SIG-M5 (cell line): ENCODE measurements around the gene C1orf216.
"Not testable (repeated sequence)": the region's sequence is repeated elsewhere in the genome, so short reads cannot be mapped to it uniquely, and the experiment has no call there.

Experiments used
- DNase-seq: peaks from one replicate; lab custom pipeline; 2025; lab: John Stamatoyannopoulos, UW

The C1orf216 gene

DNA sequence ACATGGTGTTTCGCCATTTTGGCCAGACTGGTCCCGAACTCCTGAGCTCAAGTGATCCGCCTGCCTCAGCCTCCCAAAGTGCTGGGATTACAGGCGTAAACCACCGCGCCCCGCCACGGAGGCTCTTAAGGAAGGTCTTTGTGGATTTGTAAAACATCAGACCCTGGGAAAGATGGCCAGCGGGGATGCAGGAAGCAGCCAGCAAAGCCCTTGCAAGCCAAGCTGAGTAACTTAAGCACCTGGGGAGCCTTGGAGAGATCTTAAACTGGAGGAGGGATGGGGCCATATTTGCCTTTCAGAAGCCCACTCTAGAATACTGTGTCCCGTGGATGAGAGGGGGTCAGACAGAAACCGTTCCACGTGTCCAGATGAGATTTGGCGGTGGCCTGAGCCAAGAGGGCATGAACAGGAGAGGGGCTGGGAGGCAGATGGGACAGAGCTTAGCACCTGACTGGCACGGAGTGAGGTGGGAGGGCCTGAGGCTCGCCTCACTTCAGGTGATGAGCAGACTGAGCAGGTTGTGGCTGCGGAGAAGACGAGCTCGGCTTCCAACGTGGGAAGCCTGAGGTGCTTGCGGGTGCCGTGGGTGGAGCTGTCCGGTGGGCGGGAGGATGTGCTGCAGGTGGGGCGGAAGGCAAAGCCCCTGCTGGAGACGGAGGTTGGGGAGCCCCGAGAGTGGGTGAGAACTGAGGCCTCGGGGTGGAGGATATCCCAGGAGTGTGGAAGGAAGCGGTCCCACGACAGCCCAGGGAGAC lies 11.7 kb downstream of the C1orf216 start:
- no peak for DNase-seq

DNA sequence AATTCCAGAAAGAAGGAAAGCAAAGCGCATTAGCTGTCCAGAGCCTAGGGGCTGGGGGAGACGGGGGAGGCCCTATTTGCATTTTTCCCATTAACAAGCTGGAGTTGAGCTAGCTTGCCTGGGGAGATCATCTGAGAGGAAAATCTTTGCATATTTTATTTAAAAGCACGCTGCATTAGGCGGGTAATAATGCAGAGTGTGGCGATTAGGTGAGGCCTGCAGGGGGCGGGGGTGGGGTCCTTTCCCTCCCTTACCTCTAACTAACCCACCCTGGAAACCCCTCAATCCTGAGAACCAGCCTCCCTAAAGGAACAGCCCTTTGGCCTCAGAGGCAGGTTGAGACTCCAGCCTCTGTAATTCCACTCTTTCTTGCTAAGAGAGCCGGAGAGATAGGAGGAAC lies 16.2 kb downstream of the C1orf216 start:
- no peak for DNase-seq

- DNase-seq, result not testable (repeated sequence)
These were observed 19.5 kb downstream of the C1orf216 start for GRCh38 chr1:35699152-35699551.

DNA sequence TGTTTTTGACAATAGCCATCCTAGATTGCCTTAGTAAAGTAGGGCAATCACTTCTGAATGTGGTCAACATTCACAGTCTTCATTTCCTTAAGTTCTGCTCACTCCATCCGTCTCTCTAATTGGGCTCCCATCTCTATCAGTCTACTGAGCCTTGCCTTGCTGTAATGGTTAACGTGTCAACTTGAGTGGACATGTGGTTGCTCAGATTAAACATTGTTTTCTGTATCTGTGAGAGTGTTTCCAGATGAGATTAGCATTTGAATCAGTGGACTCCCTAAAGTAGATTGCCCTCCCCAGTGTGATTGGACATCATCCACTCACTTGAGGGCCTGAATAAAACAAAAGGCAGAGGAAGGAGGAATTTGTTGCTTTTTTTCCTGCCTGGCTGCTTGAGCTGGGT lies 26.4 kb downstream of the C1orf216 start:
- DNase-seq, result no peak

DNA sequence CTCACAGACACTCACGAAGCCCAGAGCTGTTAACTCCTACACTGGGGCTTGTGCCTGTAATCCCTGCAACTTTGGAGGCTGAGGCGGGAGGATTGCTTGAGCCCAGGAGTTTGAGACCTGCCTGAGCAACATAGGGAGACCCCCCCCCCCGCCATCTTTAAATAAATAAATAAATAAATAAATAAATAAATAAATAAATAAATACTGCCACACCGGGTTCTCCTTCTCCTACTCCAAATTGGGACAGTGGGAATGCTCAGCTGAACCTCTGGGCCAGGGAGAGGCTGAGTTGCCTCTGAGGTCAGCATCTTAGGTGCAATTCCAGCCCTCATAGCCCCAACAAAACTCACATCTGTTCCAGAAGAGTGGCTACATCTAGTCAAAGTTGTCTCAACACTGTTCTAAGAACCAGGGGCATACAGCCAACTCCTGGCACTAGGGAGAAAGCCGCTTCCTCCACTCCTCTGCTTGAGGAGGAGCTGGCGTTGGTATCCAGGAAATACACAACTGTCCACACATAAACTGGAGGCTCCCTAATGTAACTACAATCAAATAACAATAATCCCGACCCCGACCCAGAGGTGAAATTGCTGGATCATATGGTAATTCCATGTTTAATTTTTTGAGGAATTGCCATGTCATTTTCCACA lies 27.0 kb downstream of the C1orf216 start:
- DNase-seq, result no peak

DNA sequence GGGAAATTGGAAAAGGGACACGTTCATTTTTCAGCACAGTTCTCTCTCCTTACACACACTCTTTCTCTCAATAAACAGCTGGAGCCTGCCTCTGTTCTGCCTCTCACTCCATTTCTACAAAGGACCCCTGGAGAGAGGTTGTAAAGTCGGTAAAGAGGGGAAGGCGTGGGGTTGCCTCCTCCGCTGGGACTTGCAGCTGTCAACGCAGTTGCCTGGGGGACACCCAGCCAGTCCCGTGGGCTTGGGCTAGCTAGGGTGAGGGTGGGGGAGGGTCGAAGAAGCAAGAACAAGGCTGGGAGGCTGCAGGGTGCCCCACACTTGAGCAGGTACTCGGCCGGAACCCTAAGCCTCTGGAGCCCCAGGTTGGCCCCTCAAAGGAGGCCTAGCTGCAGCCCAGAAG lies 27.6 kb downstream of the C1orf216 start:
- DNase-seq, result no peak

DNA sequence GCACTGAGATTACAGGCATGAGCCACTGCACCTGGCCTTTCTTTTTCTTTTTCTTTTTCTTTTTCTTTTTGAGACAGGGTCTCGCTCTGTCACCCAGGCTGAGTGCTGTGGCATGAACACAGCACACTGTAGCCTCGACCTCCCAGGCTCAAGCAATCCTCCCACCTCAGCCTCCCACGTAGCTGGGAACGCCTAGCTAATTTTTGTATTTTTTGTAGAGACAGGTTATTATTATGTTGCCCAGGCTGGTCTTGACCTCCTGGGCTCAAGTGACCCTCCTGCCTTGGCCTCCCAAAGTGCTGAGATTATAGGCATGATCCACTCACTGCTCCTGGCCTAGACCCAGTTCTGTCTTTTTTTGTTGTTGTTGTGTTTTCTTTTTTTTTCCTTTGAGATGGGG lies 28.6 kb downstream of the C1orf216 start:
- DNase-seq, result not testable (repeated sequence)

GRCh38 chr1:35688161-35688560 lies 30.5 kb downstream of the C1orf216 start:
- DNase-seq, result no peak

DNA sequence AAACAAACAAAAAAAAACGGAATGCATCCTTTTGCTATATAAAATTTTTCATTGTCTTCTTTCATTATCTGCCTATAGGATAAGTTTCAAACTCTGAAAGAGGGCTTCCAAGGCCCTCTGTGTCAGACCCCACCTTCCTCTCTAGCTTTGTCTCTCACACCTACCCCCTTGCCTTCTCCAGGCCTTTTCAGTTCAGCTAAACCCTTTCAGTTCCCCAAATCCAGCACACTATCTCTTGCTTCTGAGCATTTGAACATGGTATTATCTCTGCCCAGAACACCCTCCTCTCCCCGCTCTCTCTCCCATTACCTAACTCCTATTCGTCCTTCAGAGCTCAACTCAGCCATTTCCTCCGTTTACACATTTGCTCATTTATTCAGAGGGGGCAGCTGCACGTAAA lies 35.7 kb downstream of the C1orf216 start:
- DNase-seq, result no peak

GRCh38 chr1:35680271-35680670 lies 38.4 kb downstream of the C1orf216 start:
- no peak for DNase-seq

GRCh38 chr1:35675773-35676172 lies 42.9 kb downstream of the C1orf216 start:
- DNase-seq, result no peak

DNA sequence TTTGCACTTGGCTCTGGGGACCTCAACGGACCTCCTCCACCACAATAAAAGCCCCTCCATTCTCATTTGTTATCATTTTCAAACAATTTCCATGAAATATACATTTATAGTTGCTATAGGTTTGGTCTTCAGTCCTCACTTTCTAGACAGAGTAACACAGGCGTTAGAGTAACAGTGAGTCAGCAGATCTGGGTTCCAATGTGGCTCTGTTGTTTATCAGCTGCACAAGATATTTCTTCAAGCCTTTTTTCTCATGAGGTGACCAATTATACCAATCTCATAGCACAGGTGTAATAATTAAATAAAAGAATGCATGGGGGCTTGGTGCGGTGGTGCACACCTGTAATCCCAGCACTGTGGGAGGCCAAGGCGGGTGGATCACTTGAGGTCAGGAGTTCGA lies 44.6 kb downstream of the C1orf216 start:
- DNase-seq, result no peak

- DNase-seq, result no peak
These were observed 46.6 kb downstream of the C1orf216 start for GRCh38 chr1:35672116-35672515.

- DNase-seq, result no peak
These were observed 50.2 kb downstream of the C1orf216 start for GRCh38 chr1:35668506-35668905.

GRCh38 chr1:35666916-35667315 lies 51.8 kb downstream of the C1orf216 start:
- no peak for DNase-seq

DNA sequence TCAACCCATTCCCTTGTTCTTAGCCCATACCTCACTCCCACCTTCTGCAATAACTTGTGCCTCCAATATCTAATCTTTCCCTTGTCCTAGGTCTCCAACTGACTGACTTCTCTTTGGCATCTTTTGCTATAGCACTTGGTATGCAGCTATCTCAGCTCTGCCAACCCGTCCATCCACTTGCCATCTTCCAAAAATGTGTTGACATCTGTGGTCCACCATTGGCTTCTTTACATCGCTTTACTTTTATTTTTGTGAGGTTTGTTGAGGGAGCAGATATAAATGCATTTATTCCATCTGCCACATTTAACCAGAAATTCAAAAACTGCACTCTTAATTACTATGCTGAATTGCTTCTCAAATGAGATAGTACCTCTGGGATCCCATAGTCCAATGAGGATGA lies 52.5 kb downstream of the C1orf216 start:
- no peak for DNase-seq
